Mesenchymal stem cell (in vitro differentiated cells and primary cell): ENCODE results near the gene KRT13. TPM values are rescaled to one million over a fixed set of nuclear protein-coding genes. Genes with fewer than 3 reads are reported as not detected.

ENCODE experiments used
- DNase-seq: peaks from one replicate; pipeline ENCODE4 v3.0.0-alpha.2; 2013
- H2AFZ ChIP-seq: one replicate; pipeline ENCODE4 v1.6.1; 2013; ENCODE audit warnings: low read depth, mild to moderate bottlenecking, control low read depth, inconsistent platforms, low read length, moderate library complexity
- H2AK5ac ChIP-seq: 2 replicates; pipeline ENCODE4 v1.6.1; 2013; ENCODE audit warnings: low read length, moderate library complexity, mild to moderate bottlenecking, inconsistent platforms; ENCODE audit not compliant: severe bottlenecking
- H2BK120ac ChIP-seq: one replicate; pipeline ENCODE4 v1.6.1; 2013; ENCODE audit warnings: low read depth, mild to moderate bottlenecking, inconsistent platforms, low read length, moderate library complexity
- H2BK12ac ChIP-seq, 2 experiments: one replicate each; pipeline ENCODE4 v1.6.1; 2013; ENCODE audit warnings: inconsistent platforms in 2 of 2, low read length in 2 of 2, mild to moderate bottlenecking in 2 of 2, moderate library complexity in 2 of 2, control low read depth in 1 of 2
- H2BK15ac ChIP-seq: one replicate; pipeline ENCODE4 v1.6.1; 2013; ENCODE audit warnings: mild to moderate bottlenecking, low read depth, inconsistent platforms; ENCODE audit not compliant: poor library complexity, severe bottlenecking
- H2BK5ac ChIP-seq: 2 replicates; pipeline ENCODE4 v1.6.1; 2013; ENCODE audit warnings: low read depth, mild to moderate bottlenecking, low read length, control low read depth, inconsistent platforms; ENCODE audit not compliant: poor library complexity, severe bottlenecking
- H3K14ac ChIP-seq, 2 experiments: one replicate each; pipeline ENCODE4 v1.6.1; 2013; ENCODE audit warnings: inconsistent platforms in 2 of 2, low read length in 2 of 2, control low read depth in 1 of 2, mild to moderate bottlenecking in 1 of 2, moderate library complexity in 1 of 2
- H3K18ac ChIP-seq, 2 experiments: one replicate each; pipeline ENCODE4 v1.6.1; 2013; ENCODE audit warnings: inconsistent platforms in 2 of 2, low read length in 2 of 2, control low read depth in 1 of 2, low read depth in 1 of 2, mild to moderate bottlenecking in 1 of 2
- H3K23ac ChIP-seq, 2 experiments: one replicate each; pipeline ENCODE4 v1.6.1; 2013; ENCODE audit warnings: inconsistent platforms in 2 of 2, low read length in 2 of 2, mild to moderate bottlenecking in 2 of 2, moderate library complexity in 2 of 2, control low read depth in 1 of 2
- H3K27ac ChIP-seq: 2 replicates; pipeline ENCODE4 v1.5.1; 2013; ENCODE audit warnings: mild to moderate bottlenecking, moderate library complexity, low read length, control low read depth, inconsistent platforms; ENCODE audit not compliant: poor library complexity, severe bottlenecking
- H3K27me3 ChIP-seq, 2 experiments: 2 replicates each; pipeline versions ENCODE4 v1.6.1 to v1.7.0; 2013; ENCODE audit warnings: low read length in 2 of 2, mild to moderate bottlenecking in 2 of 2, moderate library complexity in 2 of 2, control low read depth in 1 of 2, inconsistent platforms in 1 of 2; ENCODE audit not compliant: control insufficient read depth in 1 of 2, insufficient read depth in 1 of 2
- H3K36me3 ChIP-seq, 2 experiments: 2 replicates each; pipeline versions ENCODE4 v1.6.1 to v1.7.0; 2013; ENCODE audit warnings: low read length in 2 of 2, control low read depth in 1 of 2, inconsistent platforms in 1 of 2, low read depth in 1 of 2, mild to moderate bottlenecking in 1 of 2; ENCODE audit not compliant: insufficient read depth in 2 of 2, control insufficient read depth in 1 of 2
- H3K4ac ChIP-seq, 2 experiments: one replicate each; pipeline ENCODE4 v1.6.1; 2013; ENCODE audit warnings: inconsistent platforms in 2 of 2, low read length in 2 of 2, mild to moderate bottlenecking in 2 of 2, moderate library complexity in 2 of 2, control low read depth in 1 of 2, low read depth in 1 of 2
- H3K4me1 ChIP-seq: 2 replicates; pipeline ENCODE4 v1.6.1; 2013; ENCODE audit warnings: low read depth, low read length, control low read depth; ENCODE audit not compliant: control insufficient read depth, insufficient read depth
- H3K4me2 ChIP-seq: 2 replicates; pipeline ENCODE4 v1.6.1; 2013; ENCODE audit warnings: low read length, mild to moderate bottlenecking, inconsistent platforms; ENCODE audit not compliant: poor library complexity, severe bottlenecking
- H3K4me3 ChIP-seq, 2 experiments: 2 replicates each; pipeline versions ENCODE4 v1.5.1 to v1.7.0; 2013; ENCODE audit warnings: low read length in 2 of 2, mild to moderate bottlenecking in 2 of 2, control low read depth in 1 of 2, low read depth in 1 of 2; ENCODE audit not compliant: insufficient read depth in 1 of 2
- H3K79me1 ChIP-seq: replicated peaks from 2 replicates; pipeline ENCODE4 v1.6.1; 2013; ENCODE audit warnings: mild to moderate bottlenecking, control low read depth, low read length, inconsistent platforms; ENCODE audit not compliant: poor library complexity, severe bottlenecking
- H3K9ac ChIP-seq: 2 replicates; pipeline ENCODE4 v1.7.0; 2013; ENCODE audit warnings: mild to moderate bottlenecking, low read length, moderate library complexity
- H3K9me3 ChIP-seq: 2 replicates; pipeline ENCODE4 v1.7.0; 2013; ENCODE audit warnings: mild to moderate bottlenecking, low read length; ENCODE audit not compliant: control insufficient read depth
- H4K8ac ChIP-seq: one replicate; pipeline ENCODE4 v1.6.1; 2013; ENCODE audit warnings: inconsistent platforms, mild to moderate bottlenecking, low read length, moderate library complexity
- H4K91ac ChIP-seq: one replicate; pipeline ENCODE4 v1.6.1; 2013; ENCODE audit warnings: mild to moderate bottlenecking, low read length, inconsistent platforms
- WGBS: methylation state at CpG from one replicate; pipeline ENCODE4 v1.1.7; 2013; ENCODE audit warnings: mixed read lengths; 5-methylcytosine and 5-hydroxymethylcytosine counted together
- polyA plus RNA-seq, 2 experiments: library from polyadenylated mRNA; stranded (reverse); fragments of 200-250 nt; gene quantifications; one replicate each; pipeline ENCODE4 v1.2.3, GENCODE V29; 2013

The KRT13 gene
- not detected for polyA plus RNA-seq (2013, experiment 1 of 2)
- not detected for polyA plus RNA-seq (2013, experiment 2 of 2)

GRCh38 chr17:41505007-41505808, at the start of gene KRT13:
TSS of gene KRT13 (minus strand) at chr17:41505612. CDS start at chr17:41505550, 62 bp downstream.
- Histone ChIP-seq H4K91ac (no peak within 1 kb of the TSS), H3K18ac (no peak within 1 kb of the TSS), H3K14ac (no peak within 1 kb of the TSS), H3K9ac (no peak within 1 kb of the TSS), H2BK120ac (no peak within 1 kb of the TSS), H3K4me1 (peaks cover 9% of the 10 kb centered on the region), H2BK15ac (peak within 1 kb of the TSS; percentile 64), H3K27ac (no peak within 1 kb of the TSS), H3K4ac (no peak within 1 kb of the TSS), H3K4me2 (no peak within 1 kb of the TSS), H3K4me3 (no peak within 1 kb of the TSS), H3K79me1 (no peaks in the 10 kb centered on the region), H2BK12ac (no peak within 1 kb of the TSS), H3K9me3 (no peaks in the 10 kb centered on the region), H2BK5ac (no peak within 1 kb of the TSS), H3K23ac (no peak within 1 kb of the TSS), H4K8ac (no peak within 1 kb of the TSS), H2AFZ (no peak within 1 kb of the TSS), H3K27me3 (peaks cover 0 to 16% of the 10 kb centered on the region in 2 experiments), H2AK5ac (no peak within 1 kb of the TSS), H3K36me3 (no peaks in the 10 kb centered on the region)
- no peak for DNase-seq
- WGBS: 87% methylated on average over 17 of the region's 17 CpGs

GRCh38 chr17:41553987-41554680, 48.7 kb upstream of the KRT13 start:
- H3K27me3 ChIP-seq: peaks cover 12 to 19% of the 10 kb centered on the region in 2 experiments
- H3K9ac ChIP-seq: no peak overlapping the region
- no peak overlapping the region for H3K4me2 ChIP-seq
- H3K4ac ChIP-seq: no peak overlapping the region
- no peak overlapping the region for H2BK5ac ChIP-seq
- H2BK12ac ChIP-seq: peak overlapping the region; percentile 92 to 96
- no peak overlapping the region for H2AK5ac ChIP-seq
- no peak overlapping the region for H3K23ac ChIP-seq
- H2BK120ac ChIP-seq: peak overlapping the region; percentile 42
- H2BK15ac ChIP-seq: no peak overlapping the region
- no peak overlapping the region for H3K14ac ChIP-seq
- no peak overlapping the region for H3K27ac ChIP-seq
- no peak overlapping the region for H3K4me3 ChIP-seq
- H3K79me1 ChIP-seq: no peaks in the 10 kb centered on the region
- 87% methylated on average over 4 of the region's 8 CpGs for WGBS
- no peaks in the 10 kb centered on the region for H3K9me3 ChIP-seq
- peaks cover 10% of the 10 kb centered on the region for H3K4me1 ChIP-seq
- no peak overlapping the region for H2AFZ ChIP-seq
- DNase-seq: no peak
- H4K91ac ChIP-seq: no peak overlapping the region
- no peaks in the 10 kb centered on the region for H3K36me3 ChIP-seq
- H4K8ac ChIP-seq: peak overlapping the region; percentile 19
- H3K18ac ChIP-seq: peak overlapping the region in 1 of 2 experiments; percentile 63

GRCh38 chr17:41553176-41553575, 47.8 kb upstream of the KRT13 start:
- 87% methylated on average over 4 of the region's 4 CpGs for WGBS
- Histone ChIP-seq H3K4ac (no peak overlapping the region), H3K18ac (peak overlapping the region; percentile 3 to 18), H2BK12ac (peak overlapping the region; percentile 18 to 61), H3K36me3 (no peaks in the 10 kb centered on the region), H3K4me2 (no peak overlapping the region), H3K79me1 (no peaks in the 10 kb centered on the region), H3K9ac (no peak overlapping the region), H3K4me3 (no peak overlapping the region), H3K27ac (no peak overlapping the region), H3K9me3 (no peaks in the 10 kb centered on the region), H3K14ac (peak overlapping the region in 1 of 2 experiments; percentile 38), H3K23ac (no peak overlapping the region), H2BK15ac (no peak overlapping the region), H3K4me1 (peaks cover 19% of the 10 kb centered on the region), H4K91ac (peak overlapping the region; percentile 31), H2AK5ac (no peak overlapping the region), H2BK5ac (no peak overlapping the region), H2AFZ (no peak overlapping the region), H3K27me3 (peaks cover 12 to 19% of the 10 kb centered on the region in 2 experiments), H2BK120ac (no peak overlapping the region), H4K8ac (no peak overlapping the region)
- no peak for DNase-seq

GRCh38 chr17:41552455-41552854, 47.0 kb upstream of the KRT13 start:
- DNase-seq: no peak
- Histone ChIP-seq H3K9me3 (no peaks in the 10 kb centered on the region), H3K4me3 (no peak overlapping the region), H4K8ac (no peak overlapping the region), H3K4ac (no peak overlapping the region), H3K9ac (no peak overlapping the region), H2BK12ac (peak overlapping the region in 1 of 2 experiments; percentile 76), H3K27me3 (peaks cover 12 to 19% of the 10 kb centered on the region in 2 experiments), H3K4me2 (no peak overlapping the region), H2AK5ac (no peak overlapping the region), H3K79me1 (no peaks in the 10 kb centered on the region), H2BK120ac (no peak overlapping the region), H4K91ac (no peak overlapping the region), H3K14ac (no peak overlapping the region), H2AFZ (no peak overlapping the region), H2BK5ac (no peak overlapping the region), H3K4me1 (peaks cover 26% of the 10 kb centered on the region), H3K36me3 (no peaks in the 10 kb centered on the region), H3K23ac (no peak overlapping the region), H3K18ac (peak overlapping the region in 1 of 2 experiments; percentile 14), H3K27ac (no peak overlapping the region), H2BK15ac (no peak overlapping the region)
- 95% methylated on average over 5 of the region's 5 CpGs for WGBS
